Heart left ventricle (tissue), 13 donors: Measurements from ENCODE around the gene FKBP1A.

Experiments
- POLR2A ChIP-seq, 2 donors: fragments of 450-650 bp; IDR thresholded peaks; one replicate each; pipeline ENCODE4 v1.6.1; 2017; ENCODE audit warnings: antibody characterized with exemption in 2 of 2, mild to moderate bottlenecking in 2 of 2, moderate library complexity in 2 of 2
- TF ChIP-seq, protein P1 (sequence below), 12 donors: fragments of 200-600 bp; sonication (generic) in 4 of 12; IDR thresholded peaks; one replicate each; pipeline versions ENCODE4 v1.5.0 to v1.8.0; 2018 to 2022; ENCODE audit warnings: antibody characterized with exemption in 12 of 12, mild to moderate bottlenecking in 5 of 12
- donor health status: ischemic (EF 13 %, LVEDD 7.1; RV severe dilation, severe dysfunction).
- donor health status: DM: no; HTN: yes; CAD: no.
- donor health status: DM: no; HTN: no; CAD: no.
- donor health status: ischemic (EF 25% LVEDD 6.9; RV normal size, moderate dysfunction).
- donor health status: ischemic (EF 25% LVEDD 5.7; RV mildly dilated, moderate dysfunction).
- donor health status: ischemic (EF 35%, LVEDD 5.7; RV mildly dilated, moderate dysfunction).
- donor health status: nonischemic (EF 11% LVEDD 7.7; RV severe dilation, severe dysfunction).
- donor health status: DM: yes; HTN: yes; CAD: no.
- donor health status: PGD.
- donor health status: ischemic (EF 29% LVEDD 5.4; RV normal size, mild dysfunction).
- donor health status: nonischemic (EF 23%, LVEDD 6.1; RV moderate dilation, normal function).

DNA sequence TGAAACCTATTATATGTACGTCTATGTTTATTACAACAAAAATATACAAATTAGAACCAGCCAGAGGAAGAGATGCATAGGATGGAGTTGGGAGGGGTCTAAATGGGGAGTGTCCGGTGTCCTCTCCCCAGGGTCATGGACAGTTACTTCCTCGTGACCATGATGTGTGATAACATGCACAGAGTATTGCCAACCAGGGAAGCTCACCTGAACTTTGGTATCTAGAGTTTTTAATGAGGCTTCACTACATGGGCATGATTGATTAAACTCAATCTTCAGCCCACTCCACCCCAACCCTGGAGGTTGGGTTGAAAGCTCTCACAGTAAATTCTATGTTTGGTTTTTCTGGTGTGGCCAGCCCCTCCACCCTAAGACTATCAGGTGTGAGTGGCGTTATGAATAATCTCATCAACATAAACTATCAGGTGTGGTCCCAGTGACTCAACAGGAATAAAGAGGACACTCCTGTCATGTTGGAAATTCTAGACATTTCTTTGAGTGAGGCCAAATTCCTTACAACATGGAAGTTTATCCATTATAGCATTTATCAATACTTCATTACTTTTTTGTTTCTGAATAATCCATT is 36.4 kb upstream of the FKBP1A start:
- TF ChIP-seq POLR2A (IDR thresholded peaks at IDR 0.05): no peak
- TF ChIP-seq, protein P1, sequence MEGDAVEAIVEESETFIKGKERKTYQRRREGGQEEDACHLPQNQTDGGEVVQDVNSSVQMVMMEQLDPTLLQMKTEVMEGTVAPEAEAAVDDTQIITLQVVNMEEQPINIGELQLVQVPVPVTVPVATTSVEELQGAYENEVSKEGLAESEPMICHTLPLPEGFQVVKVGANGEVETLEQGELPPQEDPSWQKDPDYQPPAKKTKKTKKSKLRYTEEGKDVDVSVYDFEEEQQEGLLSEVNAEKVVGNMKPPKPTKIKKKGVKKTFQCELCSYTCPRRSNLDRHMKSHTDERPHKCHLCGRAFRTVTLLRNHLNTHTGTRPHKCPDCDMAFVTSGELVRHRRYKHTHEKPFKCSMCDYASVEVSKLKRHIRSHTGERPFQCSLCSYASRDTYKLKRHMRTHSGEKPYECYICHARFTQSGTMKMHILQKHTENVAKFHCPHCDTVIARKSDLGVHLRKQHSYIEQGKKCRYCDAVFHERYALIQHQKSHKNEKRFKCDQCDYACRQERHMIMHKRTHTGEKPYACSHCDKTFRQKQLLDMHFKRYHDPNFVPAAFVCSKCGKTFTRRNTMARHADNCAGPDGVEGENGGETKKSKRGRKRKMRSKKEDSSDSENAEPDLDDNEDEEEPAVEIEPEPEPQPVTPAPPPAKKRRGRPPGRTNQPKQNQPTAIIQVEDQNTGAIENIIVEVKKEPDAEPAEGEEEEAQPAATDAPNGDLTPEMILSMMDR (IDR thresholded peaks at IDR 0.05): no peak
